ENCODE data around the gene ZNF385B. TPM values are rescaled to one million over a fixed set of nuclear protein-coding genes. Genes with fewer than 3 reads are reported as not detected.
A peak's percentile ranks its signal among the peaks of the same experiment; 100 is the strongest.

ZNF385B gene
- total RNA-seq, 2 donors from 2014 or later, result 5.3 to 18.1 TPM

- H3K36me3 Mint-ChIP-seq (ENCODE audit: low read depth), result no peaks in the 10 kb centered on the region
- DNase-seq, result no peak
- no peak overlapping the region for H3K27ac Mint-ChIP-seq
- 27% methylated on average over 2 of the region's 2 CpGs; no CpG with 5 or more reads in 1 of the 2 experiments for WGBS, 2 experiments (ENCODE audit: insufficient coverage in 1 of 2, insufficient read length in 1 of 2)
- no peak overlapping the region for H3K27ac ChIP-seq (ENCODE audit: low read depth, low read length)
- no peak overlapping the region for H3K4me3 Mint-ChIP-seq
- no peaks in the 10 kb centered on the region for H3K9me3 Mint-ChIP-seq
- H3K4me1 ChIP-seq (ENCODE audit: control insufficient read depth, insufficient read depth, low read length), result no peaks in the 10 kb centered on the region
- H3K9me3 ChIP-seq (ENCODE audit: control insufficient read depth, low read length), result no peaks in the 10 kb centered on the region
- H3K36me3 ChIP-seq (ENCODE audit: control insufficient read depth, insufficient read depth, low read length), result no peaks in the 10 kb centered on the region
- H3K4me3 ChIP-seq (ENCODE audit: low read length), result no peak overlapping the region
- H3K9ac ChIP-seq (ENCODE audit: extremely low read depth, low read length, poor library complexity, severe bottlenecking), result no peak overlapping the region
- H3K27me3 Mint-ChIP-seq (ENCODE audit: insufficient read depth), result no peaks in the 10 kb centered on the region
- no peaks in the 10 kb centered on the region for H3K27me3 ChIP-seq (ENCODE audit: control insufficient read depth, insufficient read depth, low read length, poor library complexity, severe bottlenecking)
- H3K4me1 Mint-ChIP-seq, result no peaks in the 10 kb centered on the region
- no peak for TF ChIP-seq CTCF (conservative IDR thresholded peaks at IDR 0.05)
Measured at GRCh38 chr2:179652296-179652695, 209.1 kb downstream of the ZNF385B start.

GRCh38 chr2:179650420-179650819, 211.0 kb downstream of the ZNF385B start:
- Histone ChIP-seq H3K27ac (ENCODE audit: low read depth, low read length) (no peak overlapping the region), H3K9me3 (ENCODE audit: control insufficient read depth, low read length) (no peaks in the 10 kb centered on the region), H3K4me3 (ENCODE audit: low read length) (no peak overlapping the region), H3K9ac (ENCODE audit: extremely low read depth, low read length, poor library complexity, severe bottlenecking) (no peak overlapping the region), H3K4me1 (ENCODE audit: control insufficient read depth, insufficient read depth, low read length) (no peaks in the 10 kb centered on the region), H3K27me3 (ENCODE audit: control insufficient read depth, insufficient read depth, low read length, poor library complexity, severe bottlenecking) (no peaks in the 10 kb centered on the region), H3K36me3 (ENCODE audit: control insufficient read depth, insufficient read depth, low read length) (no peaks in the 10 kb centered on the region)
- Mint-ChIP-seq H3K4me3 (no peak overlapping the region), H3K27ac (no peak overlapping the region), H3K36me3 (ENCODE audit: low read depth) (no peaks in the 10 kb centered on the region), H3K4me1 (peaks cover 2% of the 10 kb centered on the region), H3K27me3 (ENCODE audit: insufficient read depth) (no peaks in the 10 kb centered on the region), H3K9me3 (no peaks in the 10 kb centered on the region)
- DNase-seq, result no peak
- no peak for TF ChIP-seq CTCF (conservative IDR thresholded peaks at IDR 0.05)

- H3K27ac ChIP-seq (ENCODE audit: low read depth, low read length), result no peak overlapping the region
- Mint-ChIP-seq H3K27ac (peak overlapping the region; percentile 22), H3K27me3 (ENCODE audit: insufficient read depth) (no peaks in the 10 kb centered on the region), H3K4me3 (no peak overlapping the region), H3K36me3 (ENCODE audit: low read depth) (no peaks in the 10 kb centered on the region), H3K4me1 (peaks cover 2% of the 10 kb centered on the region), H3K9me3 (no peaks in the 10 kb centered on the region)
- no peak overlapping the region for H3K4me3 ChIP-seq (ENCODE audit: low read length)
- H3K9me3 ChIP-seq (ENCODE audit: control insufficient read depth, low read length), result no peaks in the 10 kb centered on the region
- H3K9ac ChIP-seq (ENCODE audit: extremely low read depth, low read length, poor library complexity, severe bottlenecking), result no peak overlapping the region
- 92 to 100% methylated on average over 1 to 3 of the region's 3 CpGs for WGBS, 2 experiments (ENCODE audit: insufficient coverage in 1 of 2, insufficient read length in 1 of 2)
- no peaks in the 10 kb centered on the region for H3K4me1 ChIP-seq (ENCODE audit: control insufficient read depth, insufficient read depth, low read length)
- no peaks in the 10 kb centered on the region for H3K27me3 ChIP-seq (ENCODE audit: control insufficient read depth, insufficient read depth, low read length, poor library complexity, severe bottlenecking)
- no peak for TF ChIP-seq CTCF (conservative IDR thresholded peaks at IDR 0.05)
- no peaks in the 10 kb centered on the region for H3K36me3 ChIP-seq (ENCODE audit: control insufficient read depth, insufficient read depth, low read length)
- DNase-seq, result no peak
Measured at GRCh38 chr2:179646862-179647587, 214.4 kb downstream of the ZNF385B start.

Data from endodermal cell (in vitro differentiated cells).